ENCODE results near the gene CADPS2. TPM values are rescaled to one million over a fixed set of nuclear protein-coding genes. Genes with fewer than 3 reads are reported as not detected.

Gene CADPS2
- total and polyA plus RNA-seq, 10 of the 15 experiments (the other 5 are each of a cell fraction or from before 2014, with no cell fraction given): 0.05 to 7.5 (median 0.25) TPM

DNA sequence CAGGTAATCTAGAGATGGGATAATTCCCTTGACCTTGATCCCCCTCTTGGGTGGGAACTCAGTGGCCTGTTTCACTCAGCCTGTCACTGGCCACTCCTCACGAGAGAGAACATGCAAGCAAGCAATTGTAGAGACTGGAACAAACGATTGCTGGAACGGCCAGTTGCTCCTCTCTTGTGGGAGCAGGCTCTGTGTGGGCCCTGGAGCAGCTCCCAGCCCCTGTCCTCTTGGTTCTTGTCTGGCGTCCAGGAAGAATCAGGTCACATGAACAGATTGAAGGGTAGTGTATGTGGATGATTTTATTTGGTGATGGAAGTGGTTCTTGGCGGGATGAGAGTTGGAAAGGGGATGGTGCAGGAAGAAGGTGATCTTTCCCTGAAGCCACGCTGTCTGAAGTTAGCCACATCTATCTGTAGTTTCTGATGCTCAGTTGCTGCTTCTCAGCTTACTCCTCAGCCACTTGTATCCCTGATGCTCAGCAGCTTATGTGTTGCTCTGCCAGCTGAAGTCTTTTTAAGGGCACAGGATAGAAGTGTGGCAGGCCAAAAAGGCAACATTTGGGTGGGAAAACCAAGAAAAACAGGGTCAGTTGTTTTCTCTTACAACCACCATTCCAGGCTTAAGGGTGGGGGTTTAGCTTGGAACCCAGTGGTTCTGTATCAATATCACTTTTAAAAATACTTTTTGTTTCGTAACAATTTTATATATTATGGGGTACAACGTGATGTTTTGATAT lies 203.3 kb downstream of the CADPS2 start:
- no peak overlapping the region for H3K4me2 ChIP-seq (ENCODE audit: control insufficient read depth, insufficient read depth)
- SMC1A ChIA-PET (ENCODE audit: uncharacterized antibody, unreplicated experiment): interaction anchor here (0.9 to 2.7 kb wide), 5 partner anchors 13 to 64 kb away, joined by 3 to 8 read pairs (median 4); partner anchors contain the start of gene RNF133
- no peaks in the 10 kb centered on the region for H3K9me3 ChIP-seq (replicated peaks; ENCODE audit: control insufficient read depth, insufficient read depth, low read length)
- CTCF ChIA-PET: interaction anchor here (0.7 to 1.3 kb wide), 4 partner anchors 10 to 138 kb away, joined by 3 read pairs; no protein-coding TSS in a partner anchor
- H3K27ac ChIP-seq (ENCODE audit: control insufficient read depth, insufficient read depth): no peak overlapping the region
- H3K4me3 ChIP-seq: no peak overlapping the region
- POLR2A ChIA-PET: interaction anchor here (1.0 kb wide), 1 partner anchor 37 kb away, joined by 3 read pairs; no protein-coding TSS in a partner anchor
- no peaks in the 10 kb centered on the region for H3K36me3 ChIP-seq (ENCODE audit: control insufficient read depth in 2 of 2, insufficient read depth in 2 of 2, low read length in 1 of 2)
- in situ Hi-C loops (cut with MboI): no loop called here
- no peak overlapping the region for H3K9ac ChIP-seq (ENCODE audit: control insufficient read depth, insufficient read depth, low read length)
- no peaks in the 10 kb centered on the region for H4K20me1 ChIP-seq (ENCODE audit: control insufficient read depth, insufficient read depth)
- WGBS (ENCODE audit: insufficient coverage, insufficient replicate concordance, low lambda C conversion rate, missing lambda C conversion rate): 9% methylated on average over 8 of the region's 8 CpGs
- DNase-seq (ENCODE audit: low read depth, low spot score) (no peak), ATAC-seq (no peak), FAIRE-seq (no peak)
- RAD21 ChIA-PET (ENCODE audit: unreplicated experiment): interaction anchor here (1.0 kb wide), 1 partner anchor 34 kb away, joined by 3 read pairs; no protein-coding TSS in a partner anchor
- no peaks in the 10 kb centered on the region for H3K27me3 ChIP-seq (replicated peaks in 1 of 2; ENCODE audit: control insufficient read depth in 2 of 2, insufficient read depth in 2 of 2, low read length in 1 of 2)
- H3K4me1 ChIP-seq (ENCODE audit: control insufficient read depth, insufficient read depth, low read length): no peaks in the 10 kb centered on the region
- H3K79me2 ChIP-seq (ENCODE audit: control insufficient read depth, insufficient read depth, low read length): no peaks in the 10 kb centered on the region
- no TSS peak for BruUV-seq (replicated peaks)
- intact Hi-C loops (cut with micrococcal nuclease; ENCODE audit: unreplicated experiment): loop anchor here (10.0 kb wide), 1 partner anchor 372 kb away; no protein-coding TSS in a partner anchor
- H2AFZ ChIP-seq (ENCODE audit: control insufficient read depth, low read depth, low read length): no peak overlapping the region
- no peak for TF ChIP-seq NFYA (IDR thresholded peaks at IDR 0.05; ENCODE audit: borderline replicate concordance, low read depth, low read length)
- no peak for TF ChIP-seq MTA3 (IDR thresholded peaks at IDR 0.05; ENCODE audit: borderline replicate concordance, low read length)
- TF ChIP-seq, protein P1, sequence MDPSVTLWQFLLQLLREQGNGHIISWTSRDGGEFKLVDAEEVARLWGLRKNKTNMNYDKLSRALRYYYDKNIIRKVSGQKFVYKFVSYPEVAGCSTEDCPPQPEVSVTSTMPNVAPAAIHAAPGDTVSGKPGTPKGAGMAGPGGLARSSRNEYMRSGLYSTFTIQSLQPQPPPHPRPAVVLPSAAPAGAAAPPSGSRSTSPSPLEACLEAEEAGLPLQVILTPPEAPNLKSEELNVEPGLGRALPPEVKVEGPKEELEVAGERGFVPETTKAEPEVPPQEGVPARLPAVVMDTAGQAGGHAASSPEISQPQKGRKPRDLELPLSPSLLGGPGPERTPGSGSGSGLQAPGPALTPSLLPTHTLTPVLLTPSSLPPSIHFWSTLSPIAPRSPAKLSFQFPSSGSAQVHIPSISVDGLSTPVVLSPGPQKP (IDR thresholded peaks at IDR 0.05; ENCODE audit: low read depth, low read length): no peak
- no peak for TF ChIP-seq LARP7 (IDR thresholded peaks at IDR 0.05)
- no peak for TF ChIP-seq BHLHE40 (IDR thresholded peaks at IDR 0.05; ENCODE audit: borderline replicate concordance in 1 of 2, low read depth in 2 of 2, low read length in 1 of 2)
- no peak for TF ChIP-seq IRF4 (IDR thresholded peaks at IDR 0.05; ENCODE audit: low read depth, low read length)
- no peak for TF ChIP-seq HCFC1 (IDR thresholded peaks at IDR 0.05; ENCODE audit: low read length)
- no peak for TF ChIP-seq ZNF384 (IDR thresholded peaks at IDR 0.05; ENCODE audit: borderline replicate concordance, low read depth, low read length)
- TF ChIP-seq HDGF (IDR thresholded peaks at IDR 0.05): no peak
- TF ChIP-seq ETV6 (conservative IDR thresholded peaks at IDR 0.05 in 1 of 2, IDR thresholded peaks at IDR 0.05 in 1 of 2; ENCODE audit: borderline replicate concordance in 1 of 2, low read depth in 1 of 2): no peak
- TF ChIP-seq PKNOX1 (IDR thresholded peaks at IDR 0.05): no peak
- no peak for TF ChIP-seq PML (IDR thresholded peaks at IDR 0.05; ENCODE audit: low read length)
- no peak for TF ChIP-seq ZBTB40 (IDR thresholded peaks at IDR 0.05; ENCODE audit: borderline replicate concordance)
- no peak for TF ChIP-seq NBN (IDR thresholded peaks at IDR 0.05)
- TF ChIP-seq NFYB (IDR thresholded peaks at IDR 0.05; ENCODE audit: insufficient read depth, low read depth, low read length): no peak
- no peak for TF ChIP-seq MXI1 (IDR thresholded peaks at IDR 0.05; ENCODE audit: low read depth, low read length)
- TF ChIP-seq RELA (IDR thresholded peaks at IDR 0.05; ENCODE audit: borderline replicate concordance, partially characterized antibody): no peak
- no peak for TF ChIP-seq RAD21 (IDR thresholded peaks at IDR 0.05; ENCODE audit: insufficient read depth, low read depth, low read length)
